GM19372 (cell line): ENCODE data around the gene CDR2.

Experiments used
- ATAC-seq: cut with Tn5 transposase; IDR thresholded peaks from one replicate; pipeline ENCODE4 v1.9.1; 2021; ENCODE audit warnings: mild to moderate bottlenecking, low read depth, moderate library complexity; ENCODE audit not compliant: unreplicated experiment

CDR2 gene

GRCh38 chr16:22325598-22326368 is 48.6 kb downstream of the CDR2 start:
- no peak for ATAC-seq

- no peak for ATAC-seq
Observed at GRCh38 chr16:22324787-22325597, 49.4 kb downstream of the CDR2 start.

- no peak for ATAC-seq
Observed at GRCh38 chr16:22323959-22324786, 50.2 kb downstream of the CDR2 start.

- no peak for ATAC-seq
Observed at GRCh38 chr16:22323173-22323958, 51.1 kb downstream of the CDR2 start.

- ATAC-seq: no peak
Observed at GRCh38 chr16:22322741-22323140, 51.7 kb downstream of the CDR2 start.

GRCh38 chr16:22322021-22322471 is 52.4 kb downstream of the CDR2 start:
- ATAC-seq: no peak

- ATAC-seq: no peak
Observed at GRCh38 chr16:22321340-22322001, 52.9 kb downstream of the CDR2 start.

GRCh38 chr16:22320572-22321339 is 53.7 kb downstream of the CDR2 start:
- no peak for ATAC-seq

GRCh38 chr16:22318690-22319358 is 55.6 kb downstream of the CDR2 start:
- no peak for ATAC-seq

- ATAC-seq: no peak
Observed at GRCh38 chr16:22317625-22318024, 56.8 kb downstream of the CDR2 start.

GRCh38 chr16:22317001-22317530 is 57.4 kb downstream of the CDR2 start:
- ATAC-seq: no peak

GRCh38 chr16:22316411-22316811 is 58.0 kb downstream of the CDR2 start:
- ATAC-seq: no peak

GRCh38 chr16:22315979-22316378 is 58.4 kb downstream of the CDR2 start:
- ATAC-seq: no peak

- ATAC-seq: no peak
Observed at GRCh38 chr16:22314661-22315626, 59.5 kb downstream of the CDR2 start.

GRCh38 chr16:22313876-22314470 is 60.4 kb downstream of the CDR2 start:
- ATAC-seq: no peak
